Panc1 (cell line): Measurements from ENCODE around the gene STAP2. TPM values are rescaled to one million over a fixed set of nuclear protein-coding genes. Genes with fewer than 3 reads are reported as not detected.

Experiments
- ATAC-seq: fragments of 200-7000 bp; cut with Tn5 transposase; 2 replicates; pipeline ENCODE4 v1.9.1; 2020; ENCODE audit warnings: mild to moderate bottlenecking, moderate library complexity
- BruUV-seq: library from RNA; stranded (reverse); fragments of 400-500 nt; replicated peaks from 2 replicates; lab custom pipeline; 2021; lab: Mats Ljungman, UMichigan
- CTCF ChIA-PET: fragments of 300-600 bp; sonication (Branson Sonifier 250); formaldehyde crosslinking; loops from one replicate; lab custom pipeline; 2022; ENCODE audit warnings: antibody characterized with exemption; lab: Charles Lee
- POLR2A ChIA-PET: fragments of 300-600 bp; sonication (Branson Sonifier 250); formaldehyde crosslinking; loops from one replicate; lab custom pipeline; 2022; ENCODE audit warnings: antibody characterized with exemption; lab: Charles Lee
- DNase-seq: peaks from one replicate; pipeline ENCODE4 v3.0.0-alpha.2; 2010; ENCODE audit warnings: low read depth, low spot score
- H3K27ac ChIP-seq: 2 replicates; pipeline ENCODE4 v1.5.1; 2011; ENCODE audit warnings: mild to moderate bottlenecking, low read length, inconsistent platforms
- H3K27me3 ChIP-seq: fragments of 200-500 bp; sonication (Bioruptor generic); 2 replicates; pipeline ENCODE4 v1.6.0; 2014; ENCODE audit warnings: low read length, inconsistent platforms; ENCODE audit not compliant: control insufficient read depth, insufficient read depth
- H3K36me3 ChIP-seq: fragments of 200-500 bp; sonication (Bioruptor generic); 2 replicates; pipeline ENCODE4 v1.5.1; 2014; ENCODE audit warnings: inconsistent platforms, mild to moderate bottlenecking, low read length, moderate library complexity; ENCODE audit not compliant: control insufficient read depth, insufficient read depth
- H3K4me1 ChIP-seq: 2 replicates; pipeline ENCODE4 v1.5.1; 2011; ENCODE audit warnings: inconsistent platforms, mild to moderate bottlenecking, low read length, moderate library complexity; ENCODE audit not compliant: control insufficient read depth, insufficient read depth
- H3K4me3 ChIP-seq, 2 experiments: 2 replicates each; pipeline ENCODE4 v1.5.1; 2011 to 2012; ENCODE audit warnings: low read depth in 2 of 2, low read length in 2 of 2, mild to moderate bottlenecking in 2 of 2, inconsistent platforms in 1 of 2, moderate library complexity in 1 of 2
- H3K9me3 ChIP-seq: fragments of 200-500 bp; sonication (Bioruptor generic); 2 replicates; pipeline ENCODE4 v1.5.1; 2014; ENCODE audit warnings: low read depth, mild to moderate bottlenecking, inconsistent platforms, low read length, moderate library complexity; ENCODE audit not compliant: control insufficient read depth, insufficient read depth
- POLR2AphosphoS5 ChIP-seq: IDR thresholded peaks from 2 replicates; pipeline ENCODE4 v1.6.1; 2012; ENCODE audit warnings: mild to moderate bottlenecking, low read depth, low read length, moderate library complexity
- SIN3A ChIP-seq: IDR thresholded peaks from 2 replicates; pipeline ENCODE4 v1.6.1; 2012; ENCODE audit warnings: low read depth, mild to moderate bottlenecking, low read length, moderate library complexity, borderline replicate concordance; ENCODE audit not compliant: insufficient read depth
- TCF7L2 ChIP-seq: IDR thresholded peaks from 2 replicates; pipeline ENCODE4 v1.6.1; 2011; ENCODE audit warnings: mild to moderate bottlenecking, low read depth, low read length, inconsistent platforms
- in situ Hi-C: cut with HindIII; loops from 2 replicates; pipeline ENCODE4 v1.10.0; 2016; ENCODE audit warnings: low sequenced_read_pairs, low pct_unique_long_range_greater_than_20kb
- intact Hi-C: fragments of 100-400 bp; cut with micrococcal nuclease; formaldehyde crosslinking; loops from one replicate; pipeline ENCODE4 v1.10.0; 2022; ENCODE audit not compliant: unreplicated experiment
- total RNA-seq: library from RNA; stranded (reverse); gene quantifications from one replicate; pipeline ENCODE4 v1.2.1, GENCODE V29; 2021; ENCODE audit not compliant: unreplicated experiment
- TF ChIP-seq, protein P1 (sequence below), 2 experiments: IDR thresholded peaks; 2 replicates each; pipeline ENCODE4 v1.6.1; 2011 to 2012; ENCODE audit warnings: low read depth in 2 of 2, control low read depth in 1 of 2, low read length in 1 of 2, mild to moderate bottlenecking in 1 of 2, moderate library complexity in 1 of 2; ENCODE audit not compliant: insufficient read depth in 1 of 2
- TF ChIP-seq, protein P2 (sequence below): fragments of 450-650 bp; IDR thresholded peaks from 2 replicates; pipeline ENCODE4 v1.5.1; 2017; ENCODE audit warnings: mild to moderate bottlenecking

Gene STAP2
- total RNA-seq, 1 experiment from 2014 or later: 10.0 TPM

DNA sequence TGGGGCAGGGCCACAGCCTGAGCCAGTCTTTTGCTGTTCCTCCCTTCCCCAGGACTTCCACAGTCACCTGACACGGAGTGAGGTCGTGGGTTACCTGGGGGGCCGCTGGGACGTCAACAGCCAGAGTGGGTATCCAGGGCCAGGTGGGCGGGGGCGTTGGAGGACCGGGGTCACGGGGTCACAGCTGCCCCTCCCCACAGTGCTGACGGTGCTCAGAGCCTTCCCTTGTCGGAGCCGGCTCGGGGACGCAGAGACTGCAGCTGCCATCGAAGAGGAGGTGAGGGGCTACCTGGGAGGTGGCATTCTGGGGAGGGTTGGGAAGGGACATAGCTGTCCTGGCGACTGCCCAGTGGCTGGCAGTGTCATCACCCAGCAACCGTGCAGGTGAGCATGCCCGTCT, 16.3 kb upstream of the STAP2 start:
- intact Hi-C loops (no loop called here), in situ Hi-C loops (no loop called here)
- peaks cover 3% of the 10 kb centered on the region for H3K4me1 ChIP-seq
- H3K36me3 ChIP-seq: no peaks in the 10 kb centered on the region
- POLR2A ChIA-PET: no interaction called here
- H3K9me3 ChIP-seq: no peaks in the 10 kb centered on the region
- no peak for ATAC-seq
- no TSS peak for BruUV-seq
- CTCF ChIA-PET: interaction anchor here (0.6 kb wide), 1 partner anchor 19 kb away, joined by 6 read pairs; no protein-coding TSS in a partner anchor
- TF ChIP-seq, protein P1, sequence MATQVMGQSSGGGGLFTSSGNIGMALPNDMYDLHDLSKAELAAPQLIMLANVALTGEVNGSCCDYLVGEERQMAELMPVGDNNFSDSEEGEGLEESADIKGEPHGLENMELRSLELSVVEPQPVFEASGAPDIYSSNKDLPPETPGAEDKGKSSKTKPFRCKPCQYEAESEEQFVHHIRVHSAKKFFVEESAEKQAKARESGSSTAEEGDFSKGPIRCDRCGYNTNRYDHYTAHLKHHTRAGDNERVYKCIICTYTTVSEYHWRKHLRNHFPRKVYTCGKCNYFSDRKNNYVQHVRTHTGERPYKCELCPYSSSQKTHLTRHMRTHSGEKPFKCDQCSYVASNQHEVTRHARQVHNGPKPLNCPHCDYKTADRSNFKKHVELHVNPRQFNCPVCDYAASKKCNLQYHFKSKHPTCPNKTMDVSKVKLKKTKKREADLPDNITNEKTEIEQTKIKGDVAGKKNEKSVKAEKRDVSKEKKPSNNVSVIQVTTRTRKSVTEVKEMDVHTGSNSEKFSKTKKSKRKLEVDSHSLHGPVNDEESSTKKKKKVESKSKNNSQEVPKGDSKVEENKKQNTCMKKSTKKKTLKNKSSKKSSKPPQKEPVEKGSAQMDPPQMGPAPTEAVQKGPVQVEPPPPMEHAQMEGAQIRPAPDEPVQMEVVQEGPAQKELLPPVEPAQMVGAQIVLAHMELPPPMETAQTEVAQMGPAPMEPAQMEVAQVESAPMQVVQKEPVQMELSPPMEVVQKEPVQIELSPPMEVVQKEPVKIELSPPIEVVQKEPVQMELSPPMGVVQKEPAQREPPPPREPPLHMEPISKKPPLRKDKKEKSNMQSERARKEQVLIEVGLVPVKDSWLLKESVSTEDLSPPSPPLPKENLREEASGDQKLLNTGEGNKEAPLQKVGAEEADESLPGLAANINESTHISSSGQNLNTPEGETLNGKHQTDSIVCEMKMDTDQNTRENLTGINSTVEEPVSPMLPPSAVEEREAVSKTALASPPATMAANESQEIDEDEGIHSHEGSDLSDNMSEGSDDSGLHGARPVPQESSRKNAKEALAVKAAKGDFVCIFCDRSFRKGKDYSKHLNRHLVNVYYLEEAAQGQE (IDR thresholded peaks at IDR 0.05; ENCODE audit: insufficient read depth in 1 of 2, low read depth in 2 of 2, low read length in 1 of 2): no peak
- TF ChIP-seq POLR2AphosphoS5 (no peak), SIN3A (no peak), TCF7L2 (no peak)
- TF ChIP-seq, protein P2, sequence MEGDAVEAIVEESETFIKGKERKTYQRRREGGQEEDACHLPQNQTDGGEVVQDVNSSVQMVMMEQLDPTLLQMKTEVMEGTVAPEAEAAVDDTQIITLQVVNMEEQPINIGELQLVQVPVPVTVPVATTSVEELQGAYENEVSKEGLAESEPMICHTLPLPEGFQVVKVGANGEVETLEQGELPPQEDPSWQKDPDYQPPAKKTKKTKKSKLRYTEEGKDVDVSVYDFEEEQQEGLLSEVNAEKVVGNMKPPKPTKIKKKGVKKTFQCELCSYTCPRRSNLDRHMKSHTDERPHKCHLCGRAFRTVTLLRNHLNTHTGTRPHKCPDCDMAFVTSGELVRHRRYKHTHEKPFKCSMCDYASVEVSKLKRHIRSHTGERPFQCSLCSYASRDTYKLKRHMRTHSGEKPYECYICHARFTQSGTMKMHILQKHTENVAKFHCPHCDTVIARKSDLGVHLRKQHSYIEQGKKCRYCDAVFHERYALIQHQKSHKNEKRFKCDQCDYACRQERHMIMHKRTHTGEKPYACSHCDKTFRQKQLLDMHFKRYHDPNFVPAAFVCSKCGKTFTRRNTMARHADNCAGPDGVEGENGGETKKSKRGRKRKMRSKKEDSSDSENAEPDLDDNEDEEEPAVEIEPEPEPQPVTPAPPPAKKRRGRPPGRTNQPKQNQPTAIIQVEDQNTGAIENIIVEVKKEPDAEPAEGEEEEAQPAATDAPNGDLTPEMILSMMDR: no peak
- no peak overlapping the region for H3K4me3 ChIP-seq
- H3K27me3 ChIP-seq: no peaks in the 10 kb centered on the region
- DNase-seq: no peak
- H3K27ac ChIP-seq: no peak overlapping the region

DNA sequence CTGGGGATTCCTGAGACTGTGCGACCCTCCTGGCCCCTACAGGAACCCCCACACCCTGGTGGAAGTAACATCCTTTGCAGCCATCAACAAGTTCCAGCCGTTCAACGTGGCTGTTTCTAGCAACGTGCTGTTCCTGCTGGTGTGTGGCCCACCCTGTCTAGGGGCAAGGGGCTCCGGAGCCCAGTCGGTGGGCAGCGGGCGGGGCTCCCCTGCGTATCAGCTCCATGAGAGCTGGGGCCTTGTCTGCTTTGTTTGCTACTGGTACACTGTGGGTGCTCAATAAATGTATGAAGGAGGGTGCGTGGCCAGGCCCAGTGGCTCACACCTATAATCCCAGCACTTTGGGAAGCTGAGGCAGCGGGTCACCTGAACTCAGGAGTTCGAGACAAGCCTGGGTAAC, 15.7 kb upstream of the STAP2 start:
- no TSS peak for BruUV-seq
- intact Hi-C loops (no loop called here), in situ Hi-C loops (no loop called here)
- no peak overlapping the region for H3K4me3 ChIP-seq
- ATAC-seq: no peak
- ChIA-PET CTCF (no interaction called here), POLR2A (no interaction called here)
- no peaks in the 10 kb centered on the region; the same call in 1 of the 2 replicates for H3K4me1 ChIP-seq
- no peaks in the 10 kb centered on the region for H3K9me3 ChIP-seq
- H3K36me3 ChIP-seq: no peaks in the 10 kb centered on the region
- no peaks in the 10 kb centered on the region for H3K27me3 ChIP-seq
- TF ChIP-seq, protein P2: no peak
- TF ChIP-seq TCF7L2 (no peak), POLR2AphosphoS5 (no peak), SIN3A (no peak)
- TF ChIP-seq, protein P1 (IDR thresholded peaks at IDR 0.05; ENCODE audit: insufficient read depth in 1 of 2, low read depth in 2 of 2, low read length in 1 of 2): no peak
- no peak overlapping the region for H3K27ac ChIP-seq
- DNase-seq: no peak
